Thyroid gland (tissue), 4 donors: Measurements from ENCODE around the gene MYLK. TPM values are rescaled to one million over a fixed set of nuclear protein-coding genes. Genes with fewer than 3 reads are reported as not detected.

ENCODE experiments used
- DNase-seq, 2 donors: peaks; one replicate each; pipeline ENCODE4 v3.0.0-alpha.2; 2019
- H3K27ac ChIP-seq, 3 donors: fragments of 200-600 bp; sonication (generic); 1 replicate in 2 of 3; 2 replicates in 1 of 3; pipeline ENCODE4 v1.5.1; 2016 to 2019; ENCODE audit warnings: mild to moderate bottlenecking in 1 of 3, moderate library complexity in 1 of 3
- H3K27me3 ChIP-seq: fragments of 200-600 bp; sonication (generic); one replicate; pipeline ENCODE4 v1.5.1; 2019
- H3K36me3 ChIP-seq, 2 donors: fragments of 200-600 bp; sonication (generic); one replicate each; pipeline ENCODE4 v1.5.1; 2016 to 2019
- H3K4me1 ChIP-seq, 2 donors: fragments of 200-600 bp; sonication (generic); one replicate each; pipeline ENCODE4 v1.5.1; 2017 to 2019
- H3K4me3 ChIP-seq, 3 donors: fragments of 200-600 bp; sonication (generic); replicated peaks in 1 of 3; 1 replicate in 2 of 3; 2 replicates in 1 of 3; pipeline ENCODE4 v1.5.1; 2016; ENCODE audit warnings: mild to moderate bottlenecking in 1 of 3
- H3K9me3 ChIP-seq: fragments of 200-600 bp; sonication (generic); one replicate; pipeline ENCODE4 v1.5.1; 2017
- POLR2A ChIP-seq, 2 donors: fragments of 450-650 bp; IDR thresholded peaks; one replicate each; pipeline ENCODE4 v1.6.1; 2017; ENCODE audit warnings: antibody characterized with exemption in 2 of 2, mild to moderate bottlenecking in 2 of 2, moderate library complexity in 1 of 2
- WGBS, 2 donors: methylation state at CpG; one replicate each; pipeline ENCODE4 v1.1.5; 2017; 5-methylcytosine and 5-hydroxymethylcytosine counted together
- intact Hi-C: fragments of 100-400 bp; cut with DNase I; formaldehyde crosslinking; loops from one replicate; pipeline ENCODE4 v1.15.1; 2023
- total RNA-seq, 4 donors: library from RNA; depleted of rRNA; stranded (reverse); fragments of >200 nt; gene quantifications; one replicate each; pipeline ENCODE4 v1.2.3, GENCODE V29; 2016
- TF ChIP-seq, protein P1 (sequence below), 6 experiments: fragments of 200-600 bp in 3 of 6; fragments of 450-650 bp in 3 of 6; sonication (generic) in 3 of 6; IDR thresholded peaks; one replicate each; pipeline ENCODE4 v1.5.1; 2016 to 2019; ENCODE audit warnings: antibody characterized with exemption in 6 of 6, mild to moderate bottlenecking in 2 of 6, inconsistent platforms in 1 of 6, moderate library complexity in 1 of 6

MYLK gene
- total RNA-seq, 4 donors from 2014 or later, result 28.9 to 51.2 (median 37.4) TPM

DNA sequence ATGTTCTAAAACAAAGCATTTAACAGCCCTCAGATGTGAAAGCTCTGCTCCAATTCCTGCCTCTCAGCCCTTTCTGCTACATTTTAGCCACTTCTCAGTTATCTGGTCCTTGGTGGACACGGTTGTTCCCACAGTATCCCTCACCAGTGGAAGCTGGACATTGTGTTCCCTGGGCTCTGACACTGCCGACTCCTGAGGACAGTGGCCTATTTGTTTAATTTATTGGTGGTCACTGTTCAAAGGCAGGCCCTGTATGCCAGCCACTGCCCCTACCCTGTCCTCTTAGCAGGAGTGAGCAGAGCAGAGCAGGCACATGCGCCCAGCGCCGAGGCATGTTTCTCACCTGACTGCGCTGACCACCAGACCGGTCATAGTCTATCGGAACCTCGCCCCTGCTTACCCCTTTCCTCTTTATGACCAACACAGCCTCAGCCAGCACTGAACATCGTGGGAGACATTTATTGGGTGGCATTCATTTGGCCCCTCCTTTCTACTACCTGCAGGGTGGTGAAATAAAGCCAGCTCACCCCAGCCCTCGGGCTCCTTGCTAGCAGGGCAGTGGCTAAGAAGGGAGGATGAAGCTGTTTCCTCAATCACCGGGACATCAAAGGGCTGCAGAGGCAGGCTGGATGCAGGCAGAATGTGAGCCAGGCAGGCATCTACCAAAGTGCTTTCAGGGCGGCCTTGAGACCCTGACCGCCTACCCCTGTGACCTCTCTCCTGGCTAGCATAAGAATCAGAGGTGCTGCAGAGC, 245.0 kb downstream of the MYLK start:
- Histone ChIP-seq H3K27me3 (no peaks in the 10 kb centered on the region), H3K27ac (no peak overlapping the region), H3K9me3 (no peaks in the 10 kb centered on the region), H3K4me1 (peaks cover 0 to 2% of the 10 kb centered on the region in 2 donors), H3K36me3 (no peaks in the 10 kb centered on the region), H3K4me3 (no peak overlapping the region)
- DNase-seq, result no peak
- TF ChIP-seq POLR2A (IDR thresholded peaks at IDR 0.05), result no peak
- TF ChIP-seq, protein P1, sequence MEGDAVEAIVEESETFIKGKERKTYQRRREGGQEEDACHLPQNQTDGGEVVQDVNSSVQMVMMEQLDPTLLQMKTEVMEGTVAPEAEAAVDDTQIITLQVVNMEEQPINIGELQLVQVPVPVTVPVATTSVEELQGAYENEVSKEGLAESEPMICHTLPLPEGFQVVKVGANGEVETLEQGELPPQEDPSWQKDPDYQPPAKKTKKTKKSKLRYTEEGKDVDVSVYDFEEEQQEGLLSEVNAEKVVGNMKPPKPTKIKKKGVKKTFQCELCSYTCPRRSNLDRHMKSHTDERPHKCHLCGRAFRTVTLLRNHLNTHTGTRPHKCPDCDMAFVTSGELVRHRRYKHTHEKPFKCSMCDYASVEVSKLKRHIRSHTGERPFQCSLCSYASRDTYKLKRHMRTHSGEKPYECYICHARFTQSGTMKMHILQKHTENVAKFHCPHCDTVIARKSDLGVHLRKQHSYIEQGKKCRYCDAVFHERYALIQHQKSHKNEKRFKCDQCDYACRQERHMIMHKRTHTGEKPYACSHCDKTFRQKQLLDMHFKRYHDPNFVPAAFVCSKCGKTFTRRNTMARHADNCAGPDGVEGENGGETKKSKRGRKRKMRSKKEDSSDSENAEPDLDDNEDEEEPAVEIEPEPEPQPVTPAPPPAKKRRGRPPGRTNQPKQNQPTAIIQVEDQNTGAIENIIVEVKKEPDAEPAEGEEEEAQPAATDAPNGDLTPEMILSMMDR (IDR thresholded peaks at IDR 0.05), result no peak
- intact Hi-C loops, result no loop called here
- WGBS, 2 donors, result 89 to 91% methylated on average over 13 to 14 of the region's 14 CpGs

DNA sequence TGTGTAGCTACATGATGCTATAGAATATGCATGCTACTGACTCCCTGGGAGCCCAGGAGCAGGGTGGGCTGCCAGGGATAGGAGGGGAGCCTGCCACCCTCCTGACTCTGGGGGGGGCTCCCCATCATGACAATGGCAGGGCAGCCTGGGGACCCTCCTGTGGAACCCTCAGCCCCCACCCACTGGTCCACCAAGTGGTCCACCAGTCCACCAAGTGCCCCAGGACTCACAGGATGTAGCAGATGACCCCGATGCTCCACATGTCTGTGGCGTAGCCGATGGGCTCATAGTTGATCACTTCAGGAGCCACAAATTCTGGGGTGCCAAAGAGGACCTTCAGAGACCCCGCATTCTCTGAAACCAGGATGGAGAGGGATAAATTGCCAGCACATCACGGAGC, 246.3 kb downstream of the MYLK start:
- DNase-seq, result no peak
- no peak overlapping the region for H3K27ac ChIP-seq
- 91 to 100% methylated on average over 2 to 5 of the region's 5 CpGs for WGBS, 2 donors
- H3K9me3 ChIP-seq, result no peaks in the 10 kb centered on the region
- H3K4me1 ChIP-seq, result peaks cover 0 to 2% of the 10 kb centered on the region in 2 donors
- TF ChIP-seq, protein P1 (IDR thresholded peaks at IDR 0.05), result no peak
- no peaks in the 10 kb centered on the region for H3K36me3 ChIP-seq
- no peaks in the 10 kb centered on the region for H3K27me3 ChIP-seq
- no peak overlapping the region for H3K4me3 ChIP-seq
- intact Hi-C loops, result no loop called here

DNA sequence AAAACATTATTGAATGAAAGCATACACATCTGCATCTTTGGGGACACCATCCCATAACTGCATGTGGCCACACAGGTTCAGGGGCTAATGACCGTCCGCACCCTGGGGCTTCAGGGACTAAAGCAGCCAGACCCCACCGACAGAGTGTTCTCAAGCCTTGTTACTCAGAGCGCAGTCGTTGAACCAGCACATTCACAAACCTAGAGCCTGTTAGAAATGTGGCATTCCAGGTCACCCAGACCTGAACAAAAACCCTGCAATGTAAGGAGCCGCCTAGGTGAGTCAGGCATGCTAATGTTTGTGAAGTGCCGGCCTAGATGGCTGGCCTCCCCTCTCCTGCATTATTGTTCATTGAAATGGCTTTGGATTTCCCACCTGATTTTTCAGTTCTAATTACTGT, 247.0 kb downstream of the MYLK start:
- no peak overlapping the region for H3K4me3 ChIP-seq
- TF ChIP-seq, protein P1 (IDR thresholded peaks at IDR 0.05), result no peak
- TF ChIP-seq POLR2A (IDR thresholded peaks at IDR 0.05), result no peak
- intact Hi-C loops, result no loop called here
- no peaks in the 10 kb centered on the region for H3K27me3 ChIP-seq
- peaks cover 2 to 6% of the 10 kb centered on the region in 2 donors for H3K4me1 ChIP-seq
- no peak for DNase-seq
- WGBS, 2 donors, result 74 to 83% methylated on average over 7 of the region's 7 CpGs
- H3K27ac ChIP-seq, result no peak overlapping the region
- no peaks in the 10 kb centered on the region for H3K36me3 ChIP-seq
- H3K9me3 ChIP-seq, result no peaks in the 10 kb centered on the region

DNA sequence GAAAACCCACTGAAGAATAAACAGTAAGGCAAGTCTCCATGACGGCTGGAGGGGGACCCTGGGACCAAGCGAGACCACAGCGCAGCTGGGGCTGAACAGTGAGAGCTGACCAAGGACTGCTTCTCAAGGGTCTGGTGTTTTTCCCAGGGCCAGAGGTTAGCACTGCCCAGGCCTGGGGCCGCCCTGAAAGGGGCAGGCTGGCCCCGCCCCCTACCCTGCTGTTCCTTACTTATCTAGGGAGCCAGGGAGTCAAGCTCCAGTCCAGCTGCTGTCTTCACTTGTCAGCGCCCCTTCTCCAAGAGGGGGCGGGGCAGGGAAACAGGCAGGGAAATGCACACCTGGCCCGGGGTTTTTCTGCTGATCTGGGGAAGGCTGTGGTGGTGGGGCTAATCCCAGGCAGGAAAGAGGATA, 247.7 kb downstream of the MYLK start:
- Histone ChIP-seq H3K4me3 (no peak overlapping the region), H3K9me3 (no peaks in the 10 kb centered on the region), H3K27ac (no peak overlapping the region), H3K27me3 (no peaks in the 10 kb centered on the region), H3K36me3 (no peaks in the 10 kb centered on the region), H3K4me1 (peaks cover 2 to 8% of the 10 kb centered on the region in 2 donors)
- intact Hi-C loops, result no loop called here
- DNase-seq, result no peak
- 69 to 78% methylated on average over 8 of the region's 8 CpGs for WGBS, 2 donors
- no peak for TF ChIP-seq POLR2A (IDR thresholded peaks at IDR 0.05)
- TF ChIP-seq, protein P1 (IDR thresholded peaks at IDR 0.05), result no peak

DNA sequence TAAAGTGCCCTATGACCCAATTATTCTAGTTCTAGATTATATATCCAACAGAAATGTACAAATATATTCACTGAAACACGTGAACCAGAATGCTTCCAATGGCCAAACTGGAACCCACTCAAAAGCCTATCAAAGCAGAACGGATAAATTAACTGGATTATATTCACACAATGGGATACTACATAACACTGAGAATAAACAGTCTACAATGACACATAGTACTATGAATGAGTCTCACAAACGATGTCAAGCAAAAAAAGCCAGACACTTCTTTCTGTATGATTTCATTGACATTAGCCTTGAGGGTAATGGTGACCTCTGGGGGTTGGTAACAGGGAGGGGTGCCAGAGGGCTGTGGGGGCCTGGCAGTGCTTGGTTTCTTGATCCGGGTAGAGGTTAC, 248.4 kb downstream of the MYLK start:
- Histone ChIP-seq H3K36me3 (no peaks in the 10 kb centered on the region), H3K9me3 (no peaks in the 10 kb centered on the region), H3K27me3 (no peaks in the 10 kb centered on the region), H3K4me1 (peaks cover 2 to 8% of the 10 kb centered on the region in 2 donors), H3K27ac (no peak overlapping the region), H3K4me3 (no peak overlapping the region)
- DNase-seq, result no peak
- TF ChIP-seq POLR2A (IDR thresholded peaks at IDR 0.05), result no peak
- 76 to 78% methylated on average over 4 of the region's 4 CpGs for WGBS, 2 donors
- intact Hi-C loops, result no loop called here
